SK-N-SH (cell line): ENCODE data around the gene APBA2. TPM values are rescaled to one million over a fixed set of nuclear protein-coding genes. Genes with fewer than 3 reads are reported as not detected.

Experiments
- CTCF ChIA-PET: fragments of 300-600, 350-600 bp; formaldehyde crosslinking; extraction: SDS; loops from one replicate; lab custom pipeline; 2021; lab: Yijun Ruan, JAX
- POLR2A ChIA-PET: fragments of 350-600 bp; sonication (Branson Sonifier 250); formaldehyde crosslinking; extraction: SDS; loops from one replicate; lab custom pipeline; 2020; ENCODE audit warnings: antibody characterized with exemption, inconsistent platforms; lab: Yijun Ruan, JAX
- DNase-seq: peaks from one replicate; pipeline ENCODE4 v3.0.0; 2012
- H2AFZ ChIP-seq: fragments of 200-600 bp; sonication (generic); 2 replicates; pipeline ENCODE4 v1.8.1; 2016; ENCODE audit warnings: antibody characterized with exemption, mild to moderate bottlenecking, low read depth
- H3F3A ChIP-seq: fragments of 200-600 bp; sonication (generic); replicated peaks from 2 replicates; pipeline ENCODE3; 2016; ENCODE audit warnings: antibody characterized with exemption, mild to moderate bottlenecking; ENCODE audit not compliant: insufficient read depth
- H3K27ac ChIP-seq, 2 experiments: fragments of 200-500 bp in 1 of 2; fragments of 200-600 bp in 1 of 2; sonication (Bioruptor generic) in 1 of 2; sonication (generic), shearing (Covaris generic) in 1 of 2; 2 replicates each; pipeline versions ENCODE4 v1.5.1 to v1.6.1; 2014 to 2016; ENCODE audit warnings: low read depth in 2 of 2, inconsistent platforms in 1 of 2, low read length in 1 of 2, mild to moderate bottlenecking in 1 of 2, mixed read lengths in 1 of 2
- H3K27me3 ChIP-seq: fragments of 200-600 bp; sonication (generic), shearing (Covaris generic); 2 replicates; pipeline ENCODE4 v1.6.1; 2016; ENCODE audit warnings: mixed run types; ENCODE audit not compliant: insufficient read depth
- H3K36me3 ChIP-seq, 2 experiments: fragments of 200-500 bp in 1 of 2; fragments of 200-600 bp in 1 of 2; sonication (Bioruptor generic) in 1 of 2; sonication (generic) in 1 of 2; replicated peaks in 1 of 2; 2 replicates each; pipeline versions ENCODE3 to v1.5.1; 2014 to 2016; ENCODE audit warnings: low read length in 1 of 2, mild to moderate bottlenecking in 1 of 2; ENCODE audit not compliant: insufficient read depth in 2 of 2, control insufficient read depth in 1 of 2
- H3K4me1 ChIP-seq, 2 experiments: fragments of 200-500 bp in 1 of 2; fragments of 200-600 bp in 1 of 2; sonication (Bioruptor generic) in 1 of 2; sonication (generic), shearing (Covaris generic) in 1 of 2; 2 replicates each; pipeline versions ENCODE4 v1.5.1 to v1.6.1; 2014 to 2016; ENCODE audit warnings: low read depth in 1 of 2, low read length in 1 of 2, mixed run types in 1 of 2; ENCODE audit not compliant: insufficient read depth in 2 of 2, control insufficient read depth in 1 of 2
- H3K4me2 ChIP-seq: fragments of 200-600 bp; sonication (generic), shearing (Covaris generic); 2 replicates; pipeline ENCODE4 v1.6.1; 2017; ENCODE audit warnings: mixed run types
- H3K4me3 ChIP-seq, 2 experiments: fragments of 200-500 bp in 1 of 2; fragments of 200-600 bp in 1 of 2; sonication (Bioruptor generic) in 1 of 2; sonication (generic), shearing (Covaris generic) in 1 of 2; 2 replicates each; pipeline versions ENCODE4 v1.5.1 to v1.8.1; 2014 to 2016; ENCODE audit warnings: low read depth in 2 of 2, inconsistent platforms in 1 of 2, low read length in 1 of 2, mild to moderate bottlenecking in 1 of 2, mixed read lengths in 1 of 2, moderate library complexity in 1 of 2
- H3K79me2 ChIP-seq: fragments of 200-600 bp; sonication (generic); 2 replicates; pipeline ENCODE4 v1.8.1; 2017; ENCODE audit warnings: mild to moderate bottlenecking; ENCODE audit not compliant: insufficient read depth
- H3K9ac ChIP-seq: fragments of 200-600 bp; sonication (generic); 2 replicates; pipeline ENCODE4 v1.6.1; 2017; ENCODE audit warnings: mixed run types
- H3K9me2 ChIP-seq: fragments of 200-600 bp; sonication (generic); 2 replicates; pipeline ENCODE4 v1.6.1; 2017; ENCODE audit warnings: mixed run types
- H3K9me3 ChIP-seq: fragments of 200-600 bp; sonication (generic); 2 replicates; pipeline ENCODE4 v1.6.1; 2017; ENCODE audit warnings: mixed run types, mild to moderate bottlenecking, moderate library complexity
- H4K20me1 ChIP-seq: fragments of 200-600 bp; sonication (generic); 2 replicates; pipeline ENCODE4 v1.6.1; 2017; ENCODE audit warnings: mild to moderate bottlenecking, mixed run types; ENCODE audit not compliant: insufficient read depth
- FOSL2 ChIP-seq: IDR thresholded peaks from 2 replicates; pipeline ENCODE4 v1.4.0; 2012; ENCODE audit warnings: low read depth, mild to moderate bottlenecking, moderate library complexity, borderline replicate concordance
- IRF3 ChIP-seq: fragments of 150-350 bp; IDR thresholded peaks from 2 replicates; pipeline ENCODE4 v1.6.1; 2016; ENCODE audit warnings: mild to moderate bottlenecking, low read depth, low read length
- MEF2A ChIP-seq: IDR thresholded peaks from 2 replicates; pipeline ENCODE4 v1.4.0; 2012; ENCODE audit warnings: low read depth, borderline replicate concordance
- MXI1 ChIP-seq: IDR thresholded peaks from 2 replicates; pipeline ENCODE4 v1.6.1; 2012; ENCODE audit warnings: mild to moderate bottlenecking, low read depth, low read length, improper control_type of control experiment
- NRF1 ChIP-seq: IDR thresholded peaks from 2 replicates; pipeline ENCODE4 v1.6.1; 2012; ENCODE audit warnings: low read depth, mild to moderate bottlenecking, low read length
- RXRA ChIP-seq: IDR thresholded peaks from 2 replicates; pipeline ENCODE4 v1.4.0; 2012; ENCODE audit warnings: low read depth, mild to moderate bottlenecking, borderline replicate concordance
- YY1 ChIP-seq: IDR thresholded peaks from 2 replicates; pipeline ENCODE4 v1.4.0; 2012; ENCODE audit warnings: low read depth, mild to moderate bottlenecking
- WGBS: methylation state at CpG from one replicate; pipeline ENCODE4 v1.1.6; 2017; ENCODE audit warnings: low lambda C conversion rate; 5-methylcytosine and 5-hydroxymethylcytosine counted together
- polyA plus RNA-seq, 3 experiments: library from polyadenylated mRNA; depleted of rRNA; stranded (reverse); fragments of >200 nt; gene quantifications; 2 replicates each; pipeline ENCODE4 v1.2.3, GENCODE V29; 2012
- TF ChIP-seq, protein P1 (sequence below): IDR thresholded peaks from 2 replicates; pipeline ENCODE4 v1.4.0; 2012; ENCODE audit warnings: low read depth, borderline replicate concordance
- TF ChIP-seq, protein P2 (sequence below): IDR thresholded peaks from 2 replicates; pipeline ENCODE4 v1.4.0; 2012; ENCODE audit warnings: low read depth, borderline replicate concordance

APBA2 gene
- polyA plus RNA-seq, 1 of the 3 experiments (the other 2 are of a cell fraction), result 12.7 TPM

DNA sequence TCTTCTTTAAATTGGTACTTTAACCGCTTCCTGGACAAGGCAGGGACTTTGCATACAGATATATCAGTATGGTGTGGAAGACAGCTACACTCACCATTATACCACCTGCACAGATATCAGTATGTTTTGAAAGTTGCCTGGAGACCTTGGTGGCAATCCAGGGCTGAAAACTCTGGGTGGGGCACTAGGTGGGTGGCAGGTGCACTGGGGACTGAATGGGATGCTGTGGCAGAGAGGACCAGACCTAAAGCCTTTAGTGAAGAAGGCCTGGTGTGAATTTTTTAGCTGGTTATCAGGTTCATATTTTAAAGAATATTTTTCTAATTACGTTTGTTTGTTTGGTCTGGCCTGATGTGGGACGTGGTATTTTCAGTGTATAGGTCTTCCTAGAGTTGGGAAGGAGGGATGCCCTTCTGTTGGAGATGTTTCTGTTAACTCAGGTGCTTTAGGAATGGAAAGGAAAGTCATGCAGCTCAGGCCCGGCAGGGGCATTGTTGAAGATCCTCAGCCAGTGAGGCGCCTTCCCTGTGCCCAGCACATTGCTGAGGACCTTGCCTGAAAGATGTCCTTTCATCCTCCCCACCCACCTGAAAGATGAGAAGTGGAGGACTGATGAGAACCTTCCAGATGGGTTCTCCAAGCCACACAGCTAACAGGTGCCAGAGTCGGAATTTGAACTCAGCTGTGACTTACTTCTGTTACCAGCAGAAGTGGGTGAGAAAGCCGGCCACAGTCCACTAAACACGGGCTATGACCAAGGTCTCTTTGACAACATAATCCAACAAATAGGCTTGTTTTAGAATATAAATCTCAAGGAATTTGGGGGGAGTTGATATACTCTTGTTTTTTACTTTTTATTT lies 77.3 kb downstream of the APBA2 start:
- ChIA-PET POLR2A (no interaction called here), CTCF (interaction anchor here (0.9 kb wide), 1 partner anchor 9 kb away, joined by 3 read pairs; no protein-coding TSS in a partner anchor)
- Histone ChIP-seq H3K4me2 (no peak overlapping the region), H3F3A (no peaks in the 10 kb centered on the region), H3K4me1 (no peaks in the 10 kb centered on the region; a peak in 1 of 4 replicates), H3K4me3 (no peak overlapping the region), H3K36me3 (no peaks in the 10 kb centered on the region), H3K9ac (no peak overlapping the region), H3K27ac (no peak overlapping the region), H4K20me1 (no peaks in the 10 kb centered on the region), H2AFZ (no peak overlapping the region), H3K27me3 (no peaks in the 10 kb centered on the region), H3K79me2 (no peaks in the 10 kb centered on the region), H3K9me3 (no peaks in the 10 kb centered on the region), H3K9me2 (no peaks in the 10 kb centered on the region)
- 83% methylated on average over 8 of the region's 8 CpGs for WGBS
- no peak for DNase-seq
- no peak for TF ChIP-seq RXRA

GRCh38 chr15:28963711-28964081 lies 77.9 kb downstream of the APBA2 start:
- TF ChIP-seq MXI1 (no peak), NRF1 (no peak), IRF3 (no peak), YY1 (no peak), FOSL2 (no peak), MEF2A (no peak)
- TF ChIP-seq, protein P1, sequence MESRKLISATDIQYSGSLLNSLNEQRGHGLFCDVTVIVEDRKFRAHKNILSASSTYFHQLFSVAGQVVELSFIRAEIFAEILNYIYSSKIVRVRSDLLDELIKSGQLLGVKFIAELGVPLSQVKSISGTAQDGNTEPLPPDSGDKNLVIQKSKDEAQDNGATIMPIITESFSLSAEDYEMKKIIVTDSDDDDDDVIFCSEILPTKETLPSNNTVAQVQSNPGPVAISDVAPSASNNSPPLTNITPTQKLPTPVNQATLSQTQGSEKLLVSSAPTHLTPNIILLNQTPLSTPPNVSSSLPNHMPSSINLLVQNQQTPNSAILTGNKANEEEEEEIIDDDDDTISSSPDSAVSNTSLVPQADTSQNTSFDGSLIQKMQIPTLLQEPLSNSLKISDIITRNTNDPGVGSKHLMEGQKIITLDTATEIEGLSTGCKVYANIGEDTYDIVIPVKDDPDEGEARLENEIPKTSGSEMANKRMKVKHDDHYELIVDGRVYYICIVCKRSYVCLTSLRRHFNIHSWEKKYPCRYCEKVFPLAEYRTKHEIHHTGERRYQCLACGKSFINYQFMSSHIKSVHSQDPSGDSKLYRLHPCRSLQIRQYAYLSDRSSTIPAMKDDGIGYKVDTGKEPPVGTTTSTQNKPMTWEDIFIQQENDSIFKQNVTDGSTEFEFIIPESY, result no peak
- TF ChIP-seq, protein P2, sequence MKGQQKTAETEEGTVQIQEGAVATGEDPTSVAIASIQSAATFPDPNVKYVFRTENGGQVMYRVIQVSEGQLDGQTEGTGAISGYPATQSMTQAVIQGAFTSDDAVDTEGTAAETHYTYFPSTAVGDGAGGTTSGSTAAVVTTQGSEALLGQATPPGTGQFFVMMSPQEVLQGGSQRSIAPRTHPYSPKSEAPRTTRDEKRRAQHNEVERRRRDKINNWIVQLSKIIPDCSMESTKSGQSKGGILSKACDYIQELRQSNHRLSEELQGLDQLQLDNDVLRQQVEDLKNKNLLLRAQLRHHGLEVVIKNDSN, result no peak
- no peak overlapping the region for H3K27ac ChIP-seq
- no peak overlapping the region for H3K9ac ChIP-seq
- H3K79me2 ChIP-seq, result no peaks in the 10 kb centered on the region
- no peaks in the 10 kb centered on the region for H3K36me3 ChIP-seq
- WGBS, result 93% methylated on average over 2 of the region's 2 CpGs
- no peaks in the 10 kb centered on the region for H3K4me1 ChIP-seq
- no peaks in the 10 kb centered on the region for H3K9me3 ChIP-seq
- H3K4me3 ChIP-seq, result no peak overlapping the region
- no peaks in the 10 kb centered on the region for H3K9me2 ChIP-seq
- ChIA-PET CTCF (no interaction called here), POLR2A (no interaction called here)
- H2AFZ ChIP-seq, result no peak overlapping the region
- H3K4me2 ChIP-seq, result no peak overlapping the region
- no peaks in the 10 kb centered on the region for H3F3A ChIP-seq
- H3K27me3 ChIP-seq, result no peaks in the 10 kb centered on the region
- no peak for DNase-seq
- H4K20me1 ChIP-seq, result no peaks in the 10 kb centered on the region
